DMS153 treated with DMSO at 0.1 percent for 48 hours (cell line): ENCODE results near the gene LBR.
"Not testable (repeated sequence)": the region's sequence is repeated elsewhere in the genome, so short reads cannot be mapped to it uniquely, and the experiment has no call there.

Source experiments
- DNase-seq: peaks from one replicate; lab custom pipeline; 2025; ENCODE audit not compliant: unreplicated experiment; lab: John Stamatoyannopoulos, UW

The LBR gene

GRCh38 chr1:225427235-225428067 lies at the start of gene LBR:
Gene LBR, minus strand, starts transcription at chr1:225428038. Its CDS starts 3,963 bp downstream, at chr1:225424075.
- no peak for DNase-seq

- no peak for DNase-seq
Observed at GRCh38 chr1:225477296-225477911, 49.6 kb upstream of the LBR start.

- no peak for DNase-seq
Observed at GRCh38 chr1:225476538-225476988, 48.7 kb upstream of the LBR start.

- DNase-seq: no peak
Observed at GRCh38 chr1:225476100-225476511, 48.3 kb upstream of the LBR start.

DNA sequence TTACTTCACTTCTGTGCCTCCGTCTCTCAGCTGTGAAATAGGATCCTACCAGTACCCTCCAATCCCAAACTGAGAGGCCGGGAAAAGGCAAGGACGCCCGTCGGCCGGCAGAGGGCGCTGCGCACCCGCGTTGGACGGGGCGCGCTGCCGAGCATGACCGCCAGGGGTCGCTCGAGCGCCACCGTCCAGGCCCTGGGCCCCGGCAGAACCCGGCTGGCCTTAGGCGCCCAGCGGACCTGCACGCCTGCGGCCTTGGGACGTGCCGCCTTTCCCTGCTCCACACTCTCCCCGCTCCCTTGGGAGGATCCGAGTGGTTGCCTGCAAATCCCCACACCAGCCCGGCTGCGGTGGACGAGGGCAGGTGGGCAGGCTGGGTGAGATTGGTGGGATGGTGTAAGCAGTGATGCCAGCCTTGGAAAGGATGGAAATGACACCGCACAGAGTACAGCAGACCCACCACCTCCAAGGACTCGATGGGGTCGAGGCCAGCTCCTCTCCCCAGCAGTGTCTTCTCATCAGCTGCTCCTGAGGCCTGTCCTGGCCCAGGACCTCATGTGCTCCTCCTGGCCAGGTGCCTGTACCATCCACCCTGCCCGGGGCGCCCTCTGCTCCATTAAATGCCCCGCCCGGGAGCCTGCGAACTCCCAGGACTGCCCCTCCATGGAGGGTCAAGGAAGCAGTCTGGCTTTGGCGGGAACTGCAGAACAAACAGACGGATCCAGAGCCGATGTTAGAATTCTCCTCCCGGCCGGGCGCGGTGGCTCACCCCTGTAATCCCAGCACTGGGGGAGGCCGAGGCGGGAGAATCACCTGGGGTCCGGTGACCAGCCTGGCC lies 47.4 kb upstream of the LBR start:
- peak; percentile 85 for DNase-seq

- no peak for DNase-seq
Observed at GRCh38 chr1:225474439-225474985, 46.7 kb upstream of the LBR start.

DNA sequence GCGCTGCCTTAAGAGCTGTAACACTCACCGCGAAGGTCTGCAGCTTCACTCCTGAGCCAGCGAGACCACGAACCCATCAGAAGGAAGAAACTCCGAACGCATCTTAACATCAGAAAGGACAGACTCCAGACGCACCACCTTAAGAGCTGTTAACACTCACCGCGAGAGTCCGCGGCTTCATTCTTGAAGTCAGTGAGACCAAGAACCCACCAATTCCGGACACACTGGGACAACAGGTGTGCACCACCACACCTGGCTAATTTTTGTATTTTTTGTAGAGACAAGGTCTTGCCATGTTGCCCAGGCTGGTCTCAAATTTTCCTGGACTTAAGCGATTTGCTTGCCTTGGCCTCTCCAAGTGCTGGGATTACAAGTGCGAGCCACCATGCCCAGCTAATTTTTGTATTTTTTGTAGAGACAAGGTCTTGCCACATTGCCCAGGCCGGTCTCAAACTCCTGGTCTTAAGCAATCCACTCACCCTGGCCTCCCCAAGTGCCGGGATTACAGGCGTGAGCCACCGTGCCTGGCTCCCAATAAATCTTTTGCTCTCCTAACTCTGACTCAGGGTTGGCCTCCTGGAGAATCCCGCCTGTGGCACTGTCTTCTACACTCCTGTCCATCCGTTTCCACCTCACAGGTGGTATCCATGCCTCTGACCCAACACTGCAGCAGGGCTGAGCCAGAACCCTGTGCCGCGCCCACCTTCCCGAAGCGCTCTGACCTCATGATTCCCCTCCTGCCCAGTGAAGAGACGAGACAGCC lies 46.0 kb upstream of the LBR start:
- DNase-seq: not testable (repeated sequence)

DNA sequence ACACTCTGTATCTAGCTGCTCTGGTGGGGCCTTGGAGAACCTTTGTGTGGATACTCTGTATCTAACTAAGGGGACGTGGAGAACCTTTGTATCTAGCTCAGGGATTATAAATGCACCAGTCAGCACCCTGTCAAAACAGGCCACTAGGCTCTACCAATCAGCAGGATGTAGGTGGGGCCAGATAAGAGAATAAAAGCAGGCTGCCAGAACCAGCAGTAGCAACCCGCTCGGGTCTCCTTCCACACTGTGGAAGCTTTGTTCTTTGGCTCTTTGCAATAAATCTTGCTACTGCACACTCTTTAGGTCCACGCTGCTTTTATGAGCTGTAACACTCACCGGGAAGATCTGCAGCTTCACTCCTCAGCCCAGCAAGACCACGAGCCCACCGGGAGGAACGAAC lies 45.4 kb upstream of the LBR start:
- DNase-seq: not testable (repeated sequence)

- no peak for DNase-seq
Observed at GRCh38 chr1:225471453-225472301, 43.8 kb upstream of the LBR start.

- no peak for DNase-seq
Observed at GRCh38 chr1:225471109-225471452, 43.2 kb upstream of the LBR start.

DNA sequence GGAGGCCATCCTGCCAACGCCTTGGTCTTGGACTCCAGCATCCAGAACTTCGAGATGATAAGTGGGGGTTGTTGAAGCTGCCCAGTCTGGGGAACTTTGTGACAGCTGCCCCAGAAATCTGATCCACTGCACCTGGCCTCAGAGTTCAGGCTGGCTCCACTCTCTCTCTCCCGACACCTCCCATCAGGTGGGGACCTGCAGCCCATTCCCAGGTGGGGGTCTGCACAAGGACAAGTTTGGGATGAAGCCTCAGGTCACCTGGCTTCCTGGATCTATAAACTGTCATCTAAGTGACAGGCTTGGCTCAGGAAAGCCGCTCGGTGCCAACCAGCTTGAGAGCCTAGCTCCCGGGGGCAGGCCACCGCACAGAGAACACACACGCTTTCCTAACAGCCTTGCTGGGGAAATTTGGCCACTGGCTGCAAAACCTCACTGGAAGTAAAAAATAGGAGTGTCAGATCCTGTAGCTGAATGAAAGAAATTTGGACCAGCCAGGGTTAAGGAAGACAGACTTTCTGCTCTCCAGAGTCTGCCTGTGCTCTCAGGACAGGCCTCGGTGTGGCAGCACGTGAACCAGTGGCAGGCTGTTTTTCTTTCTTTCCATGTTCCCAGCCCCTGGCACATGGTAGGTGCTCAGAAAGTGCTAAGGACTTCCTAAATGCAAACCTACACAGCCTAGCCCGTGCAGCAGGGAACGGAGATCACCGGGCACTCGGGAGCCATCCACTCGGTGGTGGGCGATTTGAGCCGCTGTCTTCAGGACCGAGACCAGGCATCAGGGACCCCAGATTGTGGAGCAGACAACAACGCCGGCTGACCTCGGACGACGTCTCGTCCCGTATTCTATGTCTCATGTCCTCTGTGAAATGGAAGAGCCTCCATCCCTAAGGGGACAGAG lies 42.6 kb upstream of the LBR start:
- DNase-seq: no peak

DNA sequence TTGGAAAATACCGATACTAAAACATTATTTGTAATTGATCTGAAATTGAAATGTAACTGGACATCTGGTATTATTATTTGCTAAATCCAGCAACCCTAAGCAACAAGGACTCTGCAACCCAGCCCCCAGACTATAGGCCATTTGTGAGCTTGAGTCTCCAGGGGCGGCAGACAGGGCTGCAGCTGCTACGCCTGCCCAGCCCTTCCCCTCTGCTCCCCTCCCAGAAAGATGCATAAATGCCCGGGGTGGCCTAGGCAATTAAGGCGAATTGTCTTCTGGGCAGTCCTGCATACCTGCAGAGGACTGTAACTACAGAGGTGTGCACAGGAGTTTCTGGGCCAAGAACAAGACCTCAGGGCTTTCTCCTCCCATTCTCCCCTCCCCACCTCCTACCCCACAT lies 41.2 kb upstream of the LBR start:
- no peak for DNase-seq

DNA sequence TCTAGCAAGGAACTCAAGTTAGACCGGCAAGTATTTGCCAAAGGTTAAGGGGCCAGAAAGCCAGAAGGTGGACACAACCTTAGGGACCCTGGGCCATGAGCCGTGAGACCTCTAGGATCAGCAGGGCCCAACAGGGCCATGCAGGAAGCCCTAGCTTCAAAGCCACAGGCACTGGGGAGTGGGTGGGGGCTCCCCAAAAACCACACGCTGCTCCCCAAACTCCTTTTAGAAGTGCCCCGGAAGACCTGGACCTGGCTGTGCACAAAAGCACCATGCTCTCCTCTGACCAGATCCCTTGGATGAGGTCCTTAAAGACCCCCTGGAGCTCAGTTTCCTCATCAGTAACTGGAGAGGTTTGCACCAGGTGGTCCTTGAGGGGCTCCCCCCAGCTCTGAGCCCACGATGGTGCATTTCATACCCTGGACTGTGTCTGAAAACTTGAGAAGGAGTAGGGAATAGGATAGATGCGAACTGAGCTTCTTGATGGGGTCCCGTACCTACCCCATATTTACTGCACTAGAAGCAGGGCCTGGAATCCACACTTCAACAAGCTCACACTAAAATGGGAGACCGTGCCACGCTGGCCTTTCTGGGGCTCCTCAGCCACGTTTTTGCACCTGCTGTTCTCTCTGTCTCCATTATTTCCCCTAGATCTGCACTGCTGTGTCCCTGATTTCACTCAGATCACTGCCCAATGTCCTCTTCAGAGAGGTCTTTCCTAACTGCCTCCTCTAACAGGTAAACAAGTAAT lies 40.6 kb upstream of the LBR start:
- DNase-seq: no peak

DNA sequence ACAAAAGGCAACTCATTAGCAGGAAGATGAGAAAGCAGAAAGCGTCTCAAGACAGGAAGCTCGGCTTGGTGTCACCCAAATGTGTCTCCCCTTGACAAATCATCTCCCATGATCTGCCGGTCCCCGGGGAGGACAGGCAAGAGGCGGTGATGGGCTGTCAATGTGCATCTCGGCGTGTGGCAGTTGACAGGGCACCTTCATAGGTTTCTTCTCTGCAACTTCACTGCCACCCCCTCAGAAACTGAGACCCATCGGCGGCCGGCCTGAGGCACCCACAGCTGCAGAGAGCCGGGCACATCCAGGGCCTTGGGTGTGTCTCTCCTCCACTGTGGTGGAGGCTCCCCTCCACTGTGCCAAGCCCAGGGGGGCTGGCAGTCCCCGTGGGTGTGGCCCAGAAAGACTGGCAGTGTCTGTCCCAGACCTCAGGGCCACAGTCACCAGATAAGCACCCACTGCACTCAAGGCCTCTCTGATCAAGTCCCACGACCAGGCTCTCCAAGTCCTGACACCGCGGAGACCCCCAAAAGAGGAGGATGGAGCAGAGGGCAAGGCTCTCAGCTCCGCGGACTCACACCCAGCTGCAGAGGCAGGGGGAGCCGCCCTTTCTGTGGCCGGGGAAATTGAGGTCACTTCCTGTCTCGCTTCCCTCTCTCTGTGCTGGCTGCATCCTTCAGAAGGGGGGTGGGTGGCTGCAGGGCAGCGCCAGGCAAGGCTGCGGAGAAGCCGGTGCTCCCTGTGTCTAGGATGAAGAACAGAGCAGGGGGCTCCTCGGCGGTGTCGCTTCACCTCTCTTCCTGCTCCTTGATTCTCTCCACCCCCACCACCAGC lies 39.6 kb upstream of the LBR start:
- DNase-seq: peak; percentile 48

- DNase-seq: no peak
Observed at GRCh38 chr1:225466848-225467192, 39.0 kb upstream of the LBR start.

DNA sequence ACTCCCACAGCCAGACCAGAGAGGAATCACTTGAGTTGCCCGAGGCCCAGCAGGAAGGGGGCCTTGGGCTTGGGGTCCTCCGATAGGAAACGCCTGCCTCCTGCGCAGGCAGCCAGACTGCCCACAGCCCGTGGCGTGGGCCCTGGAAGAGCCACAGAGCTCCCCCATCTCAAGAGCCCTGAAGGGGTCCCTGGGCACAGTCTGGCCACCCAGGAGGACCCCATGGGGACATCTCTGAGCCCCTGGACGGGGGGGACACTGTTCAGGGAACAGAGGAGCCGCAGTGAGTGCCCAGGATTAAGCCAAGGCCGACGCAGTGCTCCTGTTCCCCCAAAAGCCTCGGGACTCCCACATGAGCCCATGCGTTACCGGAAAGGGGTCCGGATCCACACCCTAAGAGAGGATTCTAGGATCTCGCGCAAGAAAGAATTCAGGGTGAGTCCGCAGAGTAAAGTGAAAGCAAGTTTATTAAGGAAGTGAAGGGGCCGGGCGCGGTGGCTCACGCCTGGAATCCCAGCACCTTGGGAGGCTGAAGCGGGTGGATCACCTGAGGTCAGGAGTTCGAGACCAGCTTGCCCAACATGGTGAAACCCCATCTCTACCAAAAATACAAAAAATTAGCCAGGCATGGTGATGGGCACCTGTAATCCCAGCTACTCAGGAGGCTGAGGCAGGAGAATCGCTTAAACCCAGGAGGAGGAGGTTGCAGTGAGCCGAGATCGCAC lies 38.1 kb upstream of the LBR start:
- DNase-seq: no peak
